ENCODE results near the gene ITGAX.
A peak's percentile ranks its signal among the peaks of the same experiment; 100 is the strongest.
"Not testable (repeated sequence)": the region's sequence is repeated elsewhere in the genome, so short reads cannot be mapped to it uniquely, and the experiment has no call there.

The ITGAX gene

DNA sequence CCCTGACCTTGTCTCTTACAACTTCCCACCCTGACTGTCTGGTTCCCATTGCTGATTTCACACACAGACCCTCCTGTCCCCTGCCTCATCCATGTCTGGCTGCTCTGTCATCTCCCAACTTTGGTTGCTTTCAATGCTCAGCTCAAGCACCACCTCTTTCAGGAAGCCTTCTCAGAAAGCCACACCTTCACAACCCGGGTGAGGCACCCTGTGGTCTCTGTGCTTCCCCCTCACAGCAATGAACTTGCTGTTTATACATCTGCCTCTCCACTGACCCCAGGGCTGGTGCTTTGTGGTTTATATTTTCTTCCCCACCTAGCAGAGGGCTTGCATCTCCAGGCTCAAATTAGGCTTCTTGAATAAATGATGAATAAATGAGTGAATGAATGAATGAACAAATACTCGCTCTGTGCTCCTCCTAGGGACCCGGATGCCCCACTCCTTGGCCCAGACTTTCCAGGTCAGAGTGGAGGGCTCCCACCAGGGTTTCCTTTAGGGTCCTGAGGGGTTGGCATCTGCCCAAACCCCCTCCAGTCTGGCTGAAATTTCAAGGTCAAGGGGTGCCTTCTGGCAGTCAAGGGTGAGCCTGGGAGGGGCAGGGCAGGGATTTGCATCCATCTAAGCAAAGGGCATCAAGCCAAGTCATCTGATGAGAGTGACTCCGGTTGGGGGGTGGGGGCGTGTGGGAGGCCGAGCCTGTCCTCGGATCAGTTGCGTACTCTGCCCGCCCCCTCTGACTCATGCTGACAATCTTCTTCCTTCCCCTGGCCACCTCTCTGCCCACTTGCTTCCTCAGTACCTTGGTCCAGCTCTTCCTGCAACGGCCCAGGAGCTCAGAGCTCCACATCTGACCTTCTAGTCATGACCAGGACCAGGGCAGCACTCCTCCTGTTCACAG lies at the start of gene ITGAX:
Gene ITGAX, plus strand, starts transcription at position 783 of the 898 bp plus-strand sequence. Its CDS starts 79 bp downstream, at position 862.
- peak; percentile 34 for DNase-seq (ENCODE audit: low read depth)

DNA sequence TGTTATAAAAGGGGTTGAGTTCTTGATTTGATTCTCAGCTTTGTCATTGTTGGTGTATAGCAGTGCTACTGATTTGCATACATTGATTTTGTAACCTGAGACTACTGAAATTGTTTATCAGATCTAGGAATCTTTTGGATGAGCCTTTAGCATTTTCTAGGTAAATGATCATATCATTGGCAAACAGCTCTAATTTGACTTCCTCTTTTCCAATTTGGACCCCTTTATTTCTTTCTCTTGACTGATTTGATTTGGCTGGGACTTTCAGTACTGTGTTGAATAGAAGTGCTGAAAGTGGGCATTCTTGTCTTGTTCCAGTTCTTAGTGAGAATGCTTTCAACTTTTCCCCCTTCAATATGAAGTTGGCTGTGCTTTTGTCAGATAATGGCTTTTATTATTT lies 49.8 kb upstream of the ITGAX start:
- no peak for DNase-seq (ENCODE audit: low read depth)

DNA sequence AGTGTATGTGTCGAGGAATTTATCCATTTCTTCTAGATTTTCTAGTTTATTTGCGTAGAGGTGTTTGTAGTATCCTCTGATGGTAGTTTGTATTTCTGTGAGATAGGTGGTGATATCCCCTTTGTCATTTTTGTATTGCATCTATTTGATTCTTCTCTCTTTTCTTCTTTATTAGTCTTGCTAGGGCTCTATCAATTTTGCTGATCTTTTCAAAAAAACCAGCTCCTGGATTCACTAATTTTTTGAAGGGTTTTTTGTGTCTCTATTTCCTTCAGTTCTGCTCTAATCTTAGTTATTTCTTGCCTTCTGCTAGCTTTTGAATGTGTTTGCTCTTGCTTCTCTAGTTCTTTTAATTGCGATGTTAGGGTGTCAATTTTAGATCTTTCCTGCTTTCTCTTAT lies 46.6 kb upstream of the ITGAX start:
- not testable (repeated sequence) for DNase-seq (ENCODE audit: low read depth)

DNA sequence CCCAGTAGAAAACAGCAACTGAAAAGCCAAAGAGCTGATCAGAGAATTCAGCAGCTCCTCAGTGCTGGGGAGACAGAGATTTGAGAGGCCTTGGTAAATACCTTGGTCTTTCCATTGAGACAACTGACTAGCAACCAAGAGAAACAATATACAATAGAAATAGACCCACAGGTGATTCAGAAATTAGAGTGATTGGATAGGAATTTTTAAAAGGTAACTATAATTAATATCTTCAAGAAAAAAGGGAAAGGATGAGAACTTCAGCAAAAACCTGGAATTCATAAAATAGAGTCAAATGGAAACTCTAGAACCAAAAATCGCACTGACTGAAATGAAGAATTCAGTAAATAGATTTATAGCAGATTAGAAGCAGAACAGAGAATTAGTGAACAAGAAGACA lies 32.5 kb upstream of the ITGAX start:
- no peak for DNase-seq (ENCODE audit: low read depth)

DNA sequence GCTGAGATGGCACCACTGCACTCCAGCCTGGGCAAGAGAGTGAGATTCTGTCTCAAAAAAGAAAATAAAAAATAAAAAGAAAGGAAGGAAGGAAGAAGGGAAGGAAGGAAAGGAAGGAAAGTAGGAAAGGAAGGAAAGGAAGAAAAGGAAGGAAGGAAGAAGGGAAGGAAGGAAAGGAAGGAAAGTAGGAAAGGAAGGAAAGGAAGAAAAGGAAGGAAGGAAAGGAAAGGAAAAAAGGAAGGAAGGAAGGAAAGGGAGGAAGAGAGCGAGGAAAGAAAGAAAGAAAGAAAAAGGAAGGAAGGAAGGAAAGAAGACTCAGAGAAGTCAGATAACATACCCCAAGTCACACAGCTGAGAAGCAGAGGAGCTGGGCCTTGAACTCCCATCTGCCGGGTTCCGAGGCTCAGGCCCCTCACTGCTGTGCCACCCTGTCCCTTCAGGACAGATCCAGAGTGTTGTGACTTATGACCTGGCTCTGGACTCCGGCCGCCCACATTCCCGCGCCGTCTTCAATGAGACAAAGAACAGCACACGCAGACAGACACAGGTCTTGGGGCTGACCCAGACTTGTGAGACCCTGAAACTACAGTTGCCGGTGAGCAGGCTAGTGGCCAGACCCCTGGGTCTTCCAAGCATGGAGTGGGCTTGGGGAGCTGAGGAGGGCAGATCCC lies 30.9 kb upstream of the ITGAX start:
- no peak for DNase-seq (ENCODE audit: low read depth)

DNA sequence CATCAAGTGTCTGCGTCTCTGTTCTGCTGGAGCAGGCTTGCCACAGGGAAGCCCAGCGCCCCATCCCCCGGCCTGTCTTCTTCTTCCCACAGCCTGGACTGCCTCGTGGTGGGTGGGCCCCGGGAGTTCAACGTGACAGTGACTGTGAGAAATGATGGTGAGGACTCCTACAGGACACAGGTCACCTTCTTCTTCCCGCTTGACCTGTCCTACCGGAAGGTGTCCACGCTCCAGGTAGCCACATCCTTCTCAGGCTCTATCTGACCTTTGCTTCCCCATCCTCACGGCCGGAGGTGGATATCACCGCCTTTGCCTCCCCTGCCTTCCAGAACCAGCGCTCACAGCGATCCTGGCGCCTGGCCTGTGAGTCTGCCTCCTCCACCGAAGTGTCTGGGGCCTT lies 29.8 kb upstream of the ITGAX start:
- no peak for DNase-seq (ENCODE audit: low read depth)

DNA sequence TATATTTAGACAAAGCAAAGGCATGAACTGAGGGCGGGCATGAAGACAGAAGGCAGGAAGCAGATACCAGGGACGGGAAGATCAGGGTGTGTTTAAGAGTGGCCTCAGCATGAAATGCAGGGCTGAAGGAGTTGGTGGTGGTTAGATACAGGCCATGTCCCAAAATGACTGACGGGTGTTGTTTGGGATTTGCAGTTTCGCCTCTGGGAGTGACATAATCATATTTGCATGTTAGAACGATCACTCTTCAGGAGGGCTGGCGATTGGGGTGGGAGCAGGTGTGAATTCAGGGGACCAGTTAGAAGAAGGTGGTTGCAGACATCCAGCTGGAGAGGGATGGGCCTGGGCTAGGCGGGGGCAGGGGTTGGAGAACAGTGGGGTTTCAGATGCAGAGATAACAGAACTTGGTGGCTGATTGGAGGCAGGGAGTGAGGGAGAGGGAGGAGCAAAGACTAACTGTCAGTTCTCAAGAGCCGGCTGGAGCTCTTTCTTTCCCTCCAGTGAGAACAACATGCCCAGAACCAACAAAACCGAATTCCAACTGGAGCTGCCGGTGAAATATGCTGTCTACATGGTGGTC lies 27.2 kb upstream of the ITGAX start:
- DNase-seq (ENCODE audit: low read depth): no peak

DNA sequence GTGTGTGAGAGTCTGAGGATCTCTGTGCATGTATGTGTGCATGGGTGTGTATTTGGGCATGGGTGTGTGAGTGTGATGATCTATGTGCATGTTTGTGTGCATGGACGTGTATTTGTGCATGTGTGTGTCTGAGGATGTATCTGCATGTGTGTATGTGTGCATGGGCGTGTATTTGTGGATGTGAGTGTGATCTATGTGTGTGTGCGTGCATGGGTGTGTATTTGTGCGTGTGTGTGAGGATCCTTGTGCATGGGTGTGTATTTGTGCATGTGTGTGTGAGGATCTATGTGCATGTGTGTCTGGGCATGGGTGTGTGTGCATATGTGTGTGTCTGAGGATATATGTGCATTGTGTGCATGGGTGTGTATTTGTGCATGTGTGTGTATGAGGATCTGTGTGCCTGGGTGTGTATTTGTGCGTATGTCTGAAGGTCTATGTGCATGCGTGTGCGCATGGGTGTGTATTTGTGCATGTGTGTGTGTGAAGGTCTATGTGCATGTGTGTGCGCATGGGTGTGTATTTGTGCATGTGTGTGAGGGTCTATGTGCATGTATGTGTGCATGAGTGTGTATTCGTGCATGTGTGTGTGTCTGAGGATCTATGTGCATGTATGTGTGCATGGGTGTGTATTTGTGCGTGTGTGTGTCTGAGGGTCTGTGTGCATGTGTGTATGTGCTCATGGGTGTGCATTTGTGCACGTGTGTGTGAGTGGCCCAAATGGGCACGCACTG lies 26.5 kb upstream of the ITGAX start:
- DNase-seq (ENCODE audit: low read depth): no peak

DNA sequence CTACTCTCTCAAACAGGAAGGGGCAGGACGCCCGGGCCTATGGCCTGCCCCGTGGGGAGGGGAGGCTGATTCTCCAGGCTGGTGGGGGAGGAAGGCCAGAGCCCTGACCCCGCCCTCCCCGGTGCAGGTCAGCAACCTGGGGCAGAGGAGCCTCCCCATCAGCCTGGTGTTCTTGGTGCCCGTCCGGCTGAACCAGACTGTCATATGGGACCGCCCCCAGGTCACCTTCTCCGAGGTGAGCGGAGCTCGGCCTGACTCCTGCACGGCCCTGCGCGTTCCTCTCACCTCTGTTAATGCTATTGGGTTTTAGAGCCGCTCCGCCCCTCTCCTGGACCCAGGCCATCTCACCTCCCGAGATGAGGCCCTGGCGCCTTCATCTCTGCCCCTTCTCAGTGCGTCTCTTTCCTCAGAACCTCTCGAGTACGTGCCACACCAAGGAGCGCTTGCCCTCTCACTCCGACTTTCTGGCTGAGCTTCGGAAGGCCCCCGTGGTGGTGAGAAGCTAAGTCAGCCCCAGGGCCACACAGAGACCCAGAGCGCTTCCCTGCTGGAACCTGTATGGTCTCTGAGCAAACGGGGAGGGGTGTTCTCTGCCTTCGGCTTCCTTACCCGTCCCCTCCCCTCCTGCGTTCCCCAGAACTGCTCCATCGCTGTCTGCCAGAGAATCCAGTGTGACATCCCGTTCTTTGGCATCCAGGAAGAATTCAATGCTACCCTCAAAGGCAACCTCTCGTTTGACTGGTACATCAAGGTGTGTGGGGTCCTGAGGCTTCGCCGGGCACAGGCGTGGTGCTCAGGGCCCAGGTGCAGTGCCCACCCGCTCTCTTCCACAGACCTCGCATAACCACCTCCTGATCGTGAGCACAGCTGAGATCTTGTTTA lies 25.1 kb upstream of the ITGAX start:
- no peak for DNase-seq (ENCODE audit: low read depth)

DNA sequence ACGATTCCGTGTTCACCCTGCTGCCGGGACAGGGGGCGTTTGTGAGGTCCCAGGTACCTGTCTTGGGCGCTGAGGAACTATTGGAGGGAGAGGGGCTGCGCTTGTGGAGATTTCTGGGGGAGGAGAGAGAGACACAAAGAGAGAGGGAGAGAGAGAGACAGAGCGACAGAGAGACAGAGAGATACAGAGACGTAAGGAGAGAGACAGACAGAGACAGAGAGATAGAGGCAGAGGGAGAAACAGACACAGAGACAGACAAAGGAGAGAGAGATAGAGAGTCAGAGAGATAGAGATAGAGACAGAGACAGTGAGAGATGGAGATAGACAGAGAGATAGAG lies 24.5 kb upstream of the ITGAX start:
- DNase-seq (ENCODE audit: low read depth): no peak

DNA sequence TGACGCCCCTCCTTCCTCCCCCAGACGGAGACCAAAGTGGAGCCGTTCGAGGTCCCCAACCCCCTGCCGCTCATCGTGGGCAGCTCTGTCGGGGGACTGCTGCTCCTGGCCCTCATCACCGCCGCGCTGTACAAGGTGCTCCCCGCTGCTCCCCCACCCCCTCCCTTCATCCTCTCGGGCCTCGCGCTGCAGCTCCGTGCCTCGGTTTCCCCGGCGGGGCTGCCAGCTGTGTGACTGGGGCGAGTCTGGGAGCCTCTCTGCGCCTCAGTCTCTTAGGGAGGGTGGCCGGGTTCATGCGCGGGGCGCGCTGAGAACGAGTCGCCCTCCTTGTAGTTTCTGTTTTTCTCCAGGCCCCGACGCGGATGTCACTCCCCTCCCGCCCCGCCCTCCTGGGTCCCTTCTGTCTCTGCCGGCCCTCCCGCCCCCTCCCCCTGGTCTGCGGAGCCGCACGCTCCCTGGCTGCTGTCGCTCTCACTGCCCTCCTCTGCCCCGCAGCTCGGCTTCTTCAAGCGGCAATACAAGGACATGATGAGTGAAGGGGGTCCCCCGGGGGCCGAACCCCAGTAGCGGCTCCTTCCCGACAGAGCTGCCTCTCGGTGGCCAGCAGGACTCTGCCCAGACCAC lies 23.7 kb upstream of the ITGAX start:
- no peak for DNase-seq (ENCODE audit: low read depth)

DNA sequence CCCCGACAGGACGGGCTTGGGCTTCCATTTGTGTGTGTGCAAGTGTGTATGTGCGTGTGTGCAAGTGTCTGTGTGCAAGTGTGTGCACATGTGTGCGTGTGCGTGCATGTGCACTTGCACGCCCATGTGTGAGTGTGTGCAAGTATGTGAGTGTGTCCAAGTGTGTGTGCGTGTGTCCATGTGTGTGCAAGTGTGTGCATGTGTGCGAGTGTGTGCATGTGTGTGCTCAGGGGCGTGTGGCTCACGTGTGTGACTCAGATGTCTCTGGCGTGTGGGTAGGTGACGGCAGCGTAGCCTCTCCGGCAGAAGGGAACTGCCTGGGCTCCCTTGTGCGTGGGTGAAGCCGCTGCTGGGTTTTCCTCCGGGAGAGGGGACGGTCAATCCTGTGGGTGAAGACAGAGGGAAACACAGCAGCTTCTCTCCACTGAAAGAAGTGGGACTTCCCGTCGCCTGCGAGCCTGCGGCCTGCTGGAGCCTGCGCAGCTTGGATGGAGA lies 23.1 kb upstream of the ITGAX start:
- no peak for DNase-seq (ENCODE audit: low read depth)

DNA sequence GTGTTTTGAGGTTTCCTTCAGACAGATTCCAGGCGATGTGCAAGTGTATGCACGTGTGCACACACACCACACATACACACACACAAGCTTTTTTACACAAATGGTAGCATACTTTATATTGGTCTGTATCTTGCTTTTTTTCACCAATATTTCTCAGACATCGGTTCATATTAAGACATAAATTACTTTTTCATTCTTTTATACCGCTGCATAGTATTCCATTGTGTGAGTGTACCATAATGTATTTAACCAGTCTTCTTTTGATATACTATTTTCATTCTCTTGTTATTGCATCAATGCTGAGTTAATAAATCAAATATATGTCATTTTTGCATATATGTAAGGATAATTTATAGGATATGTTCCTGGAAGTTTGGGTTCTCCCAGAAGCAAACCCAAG lies 22.4 kb upstream of the ITGAX start:
- DNase-seq (ENCODE audit: low read depth): no peak

DNA sequence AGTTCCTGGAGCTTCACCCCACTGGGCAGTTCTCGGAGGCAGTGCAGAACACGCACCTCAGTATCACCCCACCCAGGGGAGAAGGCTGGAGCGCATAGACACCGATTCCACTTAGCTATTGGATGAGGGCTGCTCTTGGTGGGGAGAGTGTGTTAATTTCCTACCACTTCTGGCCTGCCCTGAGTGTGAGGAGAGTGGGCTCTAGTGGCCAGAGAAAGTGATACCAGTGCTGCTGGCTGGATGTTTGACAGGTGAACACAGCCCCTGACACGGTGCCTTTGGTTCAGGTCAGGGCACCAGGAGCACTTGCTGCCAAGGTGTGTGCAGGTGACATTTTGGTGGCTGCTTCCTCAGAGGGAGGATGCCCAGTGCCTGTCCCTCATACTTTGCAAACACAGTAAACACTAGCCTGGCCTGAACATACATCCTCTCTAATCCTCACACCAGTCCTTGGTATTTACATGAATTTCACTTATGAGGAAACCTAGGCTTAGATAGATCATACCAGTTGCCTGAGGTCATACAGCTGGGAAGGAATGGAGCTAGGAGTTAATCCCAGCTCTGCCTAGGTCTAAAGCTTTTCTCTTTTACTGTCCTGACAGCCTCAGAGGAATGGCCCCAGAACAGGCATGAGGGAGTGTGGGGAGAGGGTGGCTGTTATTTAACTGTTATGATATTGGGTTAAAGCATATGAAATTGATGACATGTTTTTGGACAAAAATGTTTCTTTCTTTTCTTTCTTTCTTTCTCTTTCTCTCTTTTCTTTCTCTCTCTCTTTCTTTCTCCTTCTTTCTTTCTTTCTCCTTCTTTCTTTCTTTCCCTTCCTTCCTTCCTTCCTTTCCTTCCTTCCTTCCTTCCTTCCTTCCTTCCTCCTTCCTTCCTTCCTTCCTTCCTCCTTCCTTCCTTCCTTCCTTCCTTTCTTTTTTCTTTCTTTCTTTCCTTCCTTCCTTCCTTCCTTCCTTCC lies 21.0 kb upstream of the ITGAX start:
- no peak for DNase-seq (ENCODE audit: low read depth)

DNA sequence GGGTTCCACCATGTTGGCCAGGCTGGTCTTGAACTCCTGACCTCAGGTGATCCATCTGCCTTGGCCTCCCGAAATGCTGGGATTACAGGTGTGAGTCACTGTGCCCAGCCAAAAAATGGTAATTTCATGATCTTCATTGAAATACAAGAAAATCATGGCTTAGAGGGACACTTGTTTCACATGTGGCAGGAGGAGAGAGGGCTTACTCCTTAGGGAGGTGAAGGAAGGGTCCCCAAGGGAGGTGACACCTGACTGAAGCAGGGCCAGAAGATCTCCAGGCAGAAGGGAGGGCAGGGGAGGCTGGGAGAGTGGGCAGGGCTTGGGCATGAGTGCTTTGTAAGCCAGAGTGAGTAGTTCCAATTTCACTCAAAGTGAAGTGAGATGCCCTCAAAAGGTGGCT lies 20.0 kb upstream of the ITGAX start:
- DNase-seq (ENCODE audit: low read depth): no peak

DNA sequence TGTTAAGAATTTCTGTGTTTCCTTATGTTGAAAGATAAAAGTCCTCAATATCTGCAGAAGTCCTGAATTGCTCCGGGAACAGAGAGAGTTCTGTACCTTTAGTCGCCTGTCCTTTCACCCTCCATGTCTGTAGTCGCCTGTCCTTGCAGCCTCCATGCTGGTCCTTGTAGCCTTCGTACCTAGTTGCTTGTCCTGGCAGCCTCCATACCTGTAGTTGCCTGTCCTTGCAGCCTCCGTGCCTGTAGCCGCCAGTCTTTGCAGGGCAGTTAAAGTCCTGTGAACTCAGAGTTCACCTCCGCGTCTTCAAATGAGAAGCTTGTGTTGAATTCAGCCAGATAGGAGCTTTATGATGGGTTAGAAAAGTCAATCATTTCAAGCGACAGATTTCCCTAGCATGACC lies 19.5 kb upstream of the ITGAX start:
- DNase-seq (ENCODE audit: low read depth): no peak

DNA sequence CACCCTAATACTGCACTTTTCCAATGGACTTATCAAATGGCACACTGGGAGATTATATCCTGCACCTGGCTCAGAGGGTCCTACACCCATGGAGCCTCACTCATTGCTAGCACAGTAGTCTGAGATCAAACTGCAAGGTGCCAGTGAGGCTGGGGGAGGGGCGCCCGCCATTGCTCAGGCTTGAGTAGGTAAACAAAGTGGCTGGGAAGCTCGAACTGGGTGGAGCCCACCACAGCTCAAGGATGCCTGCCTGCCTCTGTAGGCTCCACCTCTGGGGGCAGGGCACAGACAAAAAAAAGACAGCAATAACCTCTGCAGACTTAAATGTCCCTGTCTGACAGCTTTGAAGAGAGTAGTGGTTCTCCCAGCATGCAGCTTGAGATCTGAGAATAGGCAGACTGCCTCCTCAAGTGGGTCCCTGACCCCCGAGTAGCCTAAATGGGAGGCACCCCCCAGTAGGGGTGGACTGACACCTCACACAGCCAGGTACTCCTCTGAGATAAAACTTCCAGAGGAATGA lies 16.8 kb upstream of the ITGAX start:
- DNase-seq (ENCODE audit: low read depth): not testable (repeated sequence)

DNA sequence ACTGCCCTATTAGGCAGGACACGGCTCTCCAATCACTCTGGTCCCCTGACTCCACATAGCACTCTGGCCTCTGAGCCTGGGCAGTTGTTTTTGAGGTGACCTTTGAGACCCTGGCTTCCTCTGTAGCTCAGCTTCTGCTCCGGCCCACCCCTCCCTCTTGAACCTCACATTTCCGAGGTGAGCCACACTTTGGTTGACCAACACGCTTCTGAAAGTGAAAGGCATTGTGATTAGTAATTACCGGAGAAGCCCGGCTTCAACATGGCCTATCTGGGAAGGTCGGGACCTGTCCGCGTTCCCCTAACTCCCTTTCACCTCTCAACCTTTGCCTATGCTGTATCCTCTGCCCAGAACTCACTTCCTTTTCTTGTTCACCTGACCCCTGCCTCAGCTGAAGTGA lies 10.3 kb upstream of the ITGAX start:
- no peak for DNase-seq (ENCODE audit: low read depth)

DNA sequence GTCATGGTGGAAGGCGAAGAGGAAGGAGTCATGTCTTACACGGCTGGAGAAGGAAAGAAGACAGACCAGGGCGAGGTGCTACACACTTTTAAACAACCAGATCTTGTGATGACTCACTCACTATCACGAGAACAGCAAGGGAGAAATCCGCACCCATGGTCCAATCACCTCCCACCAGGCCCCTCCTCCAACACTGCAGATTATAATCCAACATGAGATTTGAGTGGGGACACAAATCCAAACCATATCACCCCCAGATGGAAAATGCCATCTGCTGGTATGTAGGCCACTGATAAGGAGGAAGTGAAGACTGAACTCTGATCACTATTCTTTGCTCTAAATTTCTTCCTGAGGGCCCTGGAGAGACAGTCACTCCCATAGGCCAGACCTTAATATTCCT lies 7.5 kb upstream of the ITGAX start:
- DNase-seq (ENCODE audit: low read depth): no peak

DNA sequence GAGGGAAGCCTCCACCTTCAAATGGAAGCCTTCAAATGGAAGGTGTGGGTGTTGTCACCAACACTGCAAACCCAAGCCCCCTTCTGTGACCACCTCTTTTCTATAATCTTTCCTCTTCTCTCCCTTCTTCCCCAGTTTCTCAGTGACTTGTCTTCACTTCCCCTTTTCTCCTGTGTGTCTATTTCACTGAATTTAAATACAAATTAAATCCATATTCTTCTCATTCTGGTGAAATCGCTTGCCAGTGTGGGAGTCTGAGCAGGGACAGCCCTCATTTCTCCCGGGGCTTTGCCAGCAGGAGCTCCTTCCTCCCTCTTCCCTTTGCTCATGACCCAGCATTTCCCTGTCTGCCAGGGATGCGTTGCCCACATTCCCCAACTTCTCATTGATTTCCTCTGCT lies 6.4 kb upstream of the ITGAX start:
- no peak for DNase-seq (ENCODE audit: low read depth)

Data from activated T-helper 9 cell treated with anti-CD3 and anti-CD28 coated beads, Interleukin-2, amount 50 U/mL, for 16 hours (primary cell).